Effector memory CD8-positive, alpha-beta T cell (primary cell): ENCODE measurements around the gene PACRG.

ENCODE experiments used
- ATAC-seq: fragments of 150-1000 bp; cut with Tn5 transposase; replicated peaks from 2 replicates; pipeline ENCODE4 v1.10.0; 2021; ENCODE audit warnings: mild to moderate bottlenecking, moderate library complexity
- DNase-seq, 3 experiments: peaks; one replicate each; pipeline ENCODE4 v3.0.0; 2021
- H3K27ac Mint-ChIP-seq, 2 donors: one replicate each; pipeline ENCODE4 v1.8.0; 2022; ENCODE audit warnings: mild to moderate bottlenecking in 2 of 2, mixed read lengths in 2 of 2, moderate library complexity in 2 of 2
- H3K27me3 Mint-ChIP-seq, 2 donors: one replicate each; pipeline ENCODE4 v1.8.0; 2022; ENCODE audit warnings: mixed read lengths in 2 of 2
- H3K36me3 Mint-ChIP-seq: one replicate; pipeline ENCODE4 v1.8.0; 2022; ENCODE audit warnings: mild to moderate bottlenecking, moderate library complexity, mixed read lengths; ENCODE audit not compliant: insufficient read depth
- H3K4me1 Mint-ChIP-seq, 2 donors: one replicate each; pipeline ENCODE4 v1.8.0; 2022; ENCODE audit warnings: low read depth in 2 of 2, mixed read lengths in 2 of 2
- H3K4me3 Mint-ChIP-seq, 2 donors: one replicate each; pipeline ENCODE4 v1.8.0; 2022; ENCODE audit warnings: mild to moderate bottlenecking in 2 of 2, mixed read lengths in 2 of 2, moderate library complexity in 2 of 2
- H3K9me3 Mint-ChIP-seq, 2 donors: one replicate each; pipeline ENCODE4 v1.8.0; 2022; ENCODE audit warnings: mixed read lengths in 2 of 2

PACRG gene

DNA sequence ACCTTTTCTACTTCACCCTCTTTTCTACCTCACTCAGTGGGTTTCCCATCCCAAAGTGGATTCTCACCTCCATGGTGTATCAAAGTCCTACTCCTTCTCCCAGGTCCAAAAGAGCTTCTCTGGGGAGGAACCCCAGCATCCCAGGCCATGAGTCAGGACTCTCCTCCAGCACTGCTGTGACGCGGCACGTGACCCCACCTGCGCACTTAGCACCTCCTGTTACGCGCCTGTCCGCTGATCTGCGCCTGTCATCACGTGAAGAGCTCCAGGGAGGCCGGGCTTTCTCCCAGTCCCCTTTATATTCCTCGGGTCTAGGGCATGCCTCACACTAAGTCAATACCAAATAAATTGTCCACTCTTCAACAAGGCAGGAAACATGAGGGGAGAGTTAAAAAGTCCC lies 459.8 kb downstream of the PACRG start:
- H3K27ac Mint-ChIP-seq: no peak overlapping the region
- no peak overlapping the region for H3K4me3 Mint-ChIP-seq
- ATAC-seq (no peak), DNase-seq (no peak)
- H3K27me3 Mint-ChIP-seq: peaks cover 14 to 42% of the 10 kb centered on the region in 2 donors
- no peaks in the 10 kb centered on the region for H3K36me3 Mint-ChIP-seq
- peaks cover 0 to 1% of the 10 kb centered on the region in 2 donors for H3K4me1 Mint-ChIP-seq
- H3K9me3 Mint-ChIP-seq: no peaks in the 10 kb centered on the region

DNA sequence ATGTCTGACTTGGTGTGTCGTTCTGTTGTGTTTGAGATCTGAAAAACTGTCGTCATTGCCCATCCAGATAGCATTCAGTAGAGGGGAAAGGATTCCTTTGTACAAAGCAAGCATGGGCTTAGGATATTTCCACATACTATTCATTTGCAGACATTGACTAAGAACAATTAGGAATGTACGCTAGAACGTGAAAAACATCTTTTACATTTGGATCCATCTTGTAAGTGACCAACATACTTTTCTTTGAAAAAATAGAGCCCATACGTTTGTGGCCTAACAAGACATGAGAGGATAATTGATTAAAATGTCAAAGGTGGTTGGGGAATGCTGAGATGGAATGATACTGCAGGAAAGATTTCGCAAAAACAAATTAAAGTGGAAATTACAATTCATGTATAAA lies 461.0 kb downstream of the PACRG start:
- Mint-ChIP-seq H3K36me3 (no peaks in the 10 kb centered on the region), H3K4me1 (peaks cover 0 to 1% of the 10 kb centered on the region in 2 donors), H3K27ac (no peak overlapping the region), H3K9me3 (no peaks in the 10 kb centered on the region), H3K4me3 (no peak overlapping the region), H3K27me3 (peaks cover 14 to 39% of the 10 kb centered on the region in 2 donors)
- no peak for ATAC-seq
- no peak for DNase-seq

DNA sequence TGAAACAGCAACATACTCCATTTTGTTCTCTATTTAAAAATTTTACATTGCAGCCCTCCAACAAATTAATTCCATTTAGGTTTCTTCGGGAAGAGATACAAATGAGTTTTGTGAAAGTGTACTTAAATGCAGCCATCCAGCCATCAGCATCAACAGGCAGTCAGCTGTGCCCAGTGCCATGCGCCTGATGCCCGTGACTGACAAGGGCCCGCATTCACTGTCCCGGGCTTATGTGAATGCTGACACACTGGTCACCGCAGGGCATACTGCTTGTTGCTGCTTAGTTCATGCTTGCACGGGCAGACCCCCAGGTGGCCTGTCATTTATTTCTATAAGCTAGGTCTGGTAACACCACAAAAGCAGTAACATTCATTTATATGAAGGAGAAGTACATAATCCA lies 461.8 kb downstream of the PACRG start:
- no peak overlapping the region for H3K4me3 Mint-ChIP-seq
- DNase-seq (no peak), ATAC-seq (no peak)
- no peaks in the 10 kb centered on the region for H3K9me3 Mint-ChIP-seq
- H3K27me3 Mint-ChIP-seq: peaks cover 19 to 41% of the 10 kb centered on the region in 2 donors
- H3K36me3 Mint-ChIP-seq: no peaks in the 10 kb centered on the region
- no peak overlapping the region for H3K27ac Mint-ChIP-seq
- peaks cover 0 to 2% of the 10 kb centered on the region in 2 donors for H3K4me1 Mint-ChIP-seq

DNA sequence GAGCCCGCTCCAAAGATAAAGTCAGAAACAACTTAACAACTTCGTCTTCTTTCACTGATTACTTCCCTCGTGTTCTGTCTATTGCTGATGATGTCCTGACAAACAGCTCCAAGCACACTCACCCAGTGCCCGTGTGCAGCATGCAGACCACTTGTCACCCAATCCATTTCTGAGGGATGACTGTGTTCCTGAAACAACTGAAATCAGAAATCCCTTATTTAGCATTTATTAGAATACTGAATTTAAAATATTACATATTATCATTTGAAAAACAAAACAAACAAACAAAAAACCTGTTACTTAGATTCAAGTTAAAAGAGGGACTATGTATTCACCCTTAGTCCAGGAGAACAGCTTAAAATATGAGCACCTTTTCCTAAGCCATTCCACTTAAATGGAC lies 463.0 kb downstream of the PACRG start:
- H3K36me3 Mint-ChIP-seq: no peaks in the 10 kb centered on the region
- H3K9me3 Mint-ChIP-seq: no peaks in the 10 kb centered on the region
- H3K4me1 Mint-ChIP-seq: peaks cover 0 to 2% of the 10 kb centered on the region in 2 donors
- peaks cover 21 to 44% of the 10 kb centered on the region in 2 donors for H3K27me3 Mint-ChIP-seq
- DNase-seq: no peak
- no peak overlapping the region for H3K27ac Mint-ChIP-seq
- no peak for ATAC-seq
- no peak overlapping the region for H3K4me3 Mint-ChIP-seq

DNA sequence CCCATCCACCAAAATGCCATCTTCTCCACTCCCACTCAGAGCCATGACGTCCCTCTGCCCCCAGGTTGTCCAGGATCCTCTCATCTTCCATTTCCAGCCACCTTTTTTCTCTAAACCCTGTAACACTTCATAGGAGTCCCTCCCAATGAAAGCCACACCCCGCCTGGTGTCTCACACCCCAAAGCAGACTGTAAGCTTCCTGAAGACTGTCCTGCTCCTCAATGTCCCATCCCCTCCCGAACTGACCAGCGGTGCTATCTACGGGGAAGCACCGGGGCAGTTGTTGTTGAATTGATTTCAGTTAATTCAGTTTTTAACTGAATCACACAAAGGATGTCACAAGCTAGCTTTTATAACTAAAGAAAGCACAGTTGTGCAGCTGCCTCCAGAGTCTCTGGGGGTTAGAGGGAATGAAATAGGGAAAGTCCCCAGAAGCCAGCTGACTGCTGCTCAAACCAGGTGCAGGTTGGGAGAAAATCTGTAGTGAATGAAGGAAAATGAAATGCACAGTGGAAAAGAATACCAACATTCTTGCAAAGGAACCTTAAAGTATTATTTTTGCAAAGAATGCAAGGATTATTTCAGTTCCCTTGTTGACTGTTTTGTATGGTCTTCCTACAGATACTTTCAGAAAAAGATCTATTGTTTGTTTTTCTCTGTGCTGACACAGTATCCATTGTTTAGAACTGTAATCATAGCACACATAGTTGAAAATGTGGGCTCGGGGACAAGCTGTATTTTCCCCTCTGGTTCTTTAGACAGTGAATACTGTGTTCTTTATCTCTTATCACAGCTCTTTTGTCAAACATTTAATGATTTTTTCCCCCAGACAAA lies 464.1 kb downstream of the PACRG start:
- ATAC-seq: no peak
- H3K4me3 Mint-ChIP-seq: no peak overlapping the region
- H3K4me1 Mint-ChIP-seq: peaks cover 0 to 2% of the 10 kb centered on the region in 2 donors
- DNase-seq: no peak
- H3K9me3 Mint-ChIP-seq: no peaks in the 10 kb centered on the region
- no peak overlapping the region for H3K27ac Mint-ChIP-seq
- H3K27me3 Mint-ChIP-seq: peaks cover 28 to 45% of the 10 kb centered on the region in 2 donors
- no peaks in the 10 kb centered on the region for H3K36me3 Mint-ChIP-seq

DNA sequence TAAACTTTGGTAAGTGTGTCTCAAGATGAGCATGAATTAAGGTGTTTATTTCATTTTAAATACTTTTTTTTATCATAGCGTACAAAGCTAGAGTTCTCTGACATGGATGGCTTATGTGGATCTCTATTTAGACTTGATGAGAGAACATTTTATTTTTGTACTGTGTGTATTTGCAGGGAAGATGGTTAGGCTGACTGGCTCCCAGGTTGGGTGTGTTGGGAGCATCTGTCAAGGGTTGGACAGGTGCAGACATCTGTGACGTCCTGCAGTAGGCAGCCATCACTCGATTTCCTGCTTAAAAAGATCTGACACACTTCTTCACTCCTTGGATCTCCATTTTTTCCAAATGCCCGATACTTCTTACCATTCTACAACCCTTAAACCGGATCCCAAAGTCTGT lies 464.8 kb downstream of the PACRG start:
- H3K27me3 Mint-ChIP-seq: peaks cover 26 to 39% of the 10 kb centered on the region in 2 donors
- H3K4me3 Mint-ChIP-seq: no peak overlapping the region
- no peaks in the 10 kb centered on the region for H3K36me3 Mint-ChIP-seq
- ATAC-seq (no peak), DNase-seq (no peak)
- H3K27ac Mint-ChIP-seq: no peak overlapping the region
- H3K4me1 Mint-ChIP-seq: peaks cover 0 to 2% of the 10 kb centered on the region in 2 donors
- no peaks in the 10 kb centered on the region for H3K9me3 Mint-ChIP-seq

DNA sequence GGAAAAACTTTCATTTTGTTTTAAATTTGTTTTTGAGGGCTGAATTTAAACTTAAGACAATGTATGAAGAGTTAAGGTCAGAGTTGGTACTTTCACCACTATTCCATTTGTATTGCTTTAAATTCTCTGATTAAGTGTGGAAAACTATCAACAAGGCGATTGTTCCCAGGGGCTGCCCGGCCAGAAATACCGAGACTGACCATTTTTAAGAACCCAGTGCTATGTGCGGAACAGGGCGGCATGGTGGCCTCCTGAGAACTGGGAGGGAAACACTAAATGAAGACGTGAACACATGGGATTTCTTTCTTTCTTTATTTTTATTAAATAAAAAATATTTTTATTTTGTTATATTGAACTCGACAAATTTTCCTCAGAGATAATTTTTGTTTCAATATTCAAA lies 465.6 kb downstream of the PACRG start:
- DNase-seq: no peak
- H3K36me3 Mint-ChIP-seq: no peaks in the 10 kb centered on the region
- H3K4me3 Mint-ChIP-seq: no peak overlapping the region
- no peak overlapping the region for H3K27ac Mint-ChIP-seq
- H3K9me3 Mint-ChIP-seq: no peaks in the 10 kb centered on the region
- H3K27me3 Mint-ChIP-seq: peaks cover 23 to 31% of the 10 kb centered on the region in 2 donors
- ATAC-seq: no peak
- peaks cover 0 to 2% of the 10 kb centered on the region in 2 donors for H3K4me1 Mint-ChIP-seq

DNA sequence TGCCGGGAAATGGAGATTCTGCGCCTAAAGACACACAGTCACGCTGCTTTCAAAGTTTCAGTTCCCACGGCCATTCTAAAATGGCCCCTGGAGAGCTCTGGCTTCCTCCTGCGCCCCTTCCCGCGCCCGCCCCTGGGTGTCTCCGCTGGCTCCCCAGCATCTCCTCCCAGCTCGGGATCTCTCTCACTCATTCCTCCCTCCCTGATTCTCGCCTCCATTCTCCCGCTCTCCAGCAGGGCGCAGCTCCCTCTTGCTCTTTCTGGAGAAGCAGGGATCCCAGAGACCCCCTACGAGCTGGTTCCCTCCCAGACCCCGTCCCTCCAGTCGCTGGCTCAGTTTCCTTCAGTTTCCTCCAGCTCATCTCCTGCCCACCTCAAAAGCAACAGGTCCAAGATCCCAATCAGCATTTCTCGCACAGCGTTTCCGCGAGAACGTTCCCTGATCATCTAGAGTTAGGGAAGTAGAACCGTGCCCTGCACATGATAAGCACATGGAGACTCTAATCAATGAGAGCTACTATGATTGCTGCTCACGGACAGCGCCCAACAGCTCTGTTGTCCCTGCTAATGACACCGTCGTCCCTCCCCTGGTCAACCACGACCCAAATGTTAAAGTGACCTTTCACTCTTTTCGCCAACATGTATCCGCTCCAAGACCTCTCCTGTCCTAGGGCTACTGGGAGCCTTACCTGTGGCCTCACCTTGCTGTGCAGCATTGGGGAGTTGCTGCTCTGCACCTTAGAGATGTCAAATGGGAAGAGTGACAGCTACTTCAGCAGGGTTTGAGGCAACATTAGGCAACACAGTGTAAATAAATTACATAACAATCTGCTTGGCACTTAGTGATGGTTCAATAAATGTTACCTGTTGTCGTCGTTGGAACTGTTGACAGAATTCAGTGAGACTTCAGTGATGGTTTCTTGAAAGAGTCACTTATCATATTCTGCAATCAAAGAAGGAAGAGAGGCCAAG lies 468.2 kb downstream of the PACRG start:
- H3K27ac Mint-ChIP-seq: no peak overlapping the region
- DNase-seq (no peak), ATAC-seq (no peak)
- peaks cover 22 to 39% of the 10 kb centered on the region in 2 donors for H3K27me3 Mint-ChIP-seq
- no peak overlapping the region for H3K4me3 Mint-ChIP-seq
- no peaks in the 10 kb centered on the region for H3K36me3 Mint-ChIP-seq
- no peaks in the 10 kb centered on the region for H3K9me3 Mint-ChIP-seq
- H3K4me1 Mint-ChIP-seq: peaks cover 0 to 2% of the 10 kb centered on the region in 2 donors

DNA sequence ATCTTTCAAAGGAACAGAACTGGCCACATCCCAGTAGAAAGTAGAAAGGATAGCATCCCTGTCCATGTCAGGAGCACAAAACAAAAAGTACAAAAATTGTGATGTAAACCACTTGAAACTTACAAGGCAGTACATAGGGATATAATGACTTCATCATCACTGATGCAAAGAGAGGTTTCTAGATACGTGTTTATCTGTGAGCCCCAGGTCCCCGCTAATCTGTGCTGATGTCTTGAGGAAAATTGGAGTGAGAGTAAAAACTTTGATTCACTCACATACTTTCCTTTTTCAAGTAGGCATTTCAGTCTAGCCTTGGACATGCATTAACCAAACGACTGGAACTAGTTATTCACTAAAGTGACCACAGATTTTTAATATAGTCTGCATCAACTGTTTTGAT lies 470.1 kb downstream of the PACRG start:
- Mint-ChIP-seq H3K9me3 (no peaks in the 10 kb centered on the region), H3K27ac (no peak overlapping the region), H3K4me3 (no peak overlapping the region), H3K4me1 (peaks cover 0 to 2% of the 10 kb centered on the region in 2 donors), H3K27me3 (peaks cover 38 to 45% of the 10 kb centered on the region in 2 donors), H3K36me3 (no peaks in the 10 kb centered on the region)
- no peak for ATAC-seq
- no peak for DNase-seq

DNA sequence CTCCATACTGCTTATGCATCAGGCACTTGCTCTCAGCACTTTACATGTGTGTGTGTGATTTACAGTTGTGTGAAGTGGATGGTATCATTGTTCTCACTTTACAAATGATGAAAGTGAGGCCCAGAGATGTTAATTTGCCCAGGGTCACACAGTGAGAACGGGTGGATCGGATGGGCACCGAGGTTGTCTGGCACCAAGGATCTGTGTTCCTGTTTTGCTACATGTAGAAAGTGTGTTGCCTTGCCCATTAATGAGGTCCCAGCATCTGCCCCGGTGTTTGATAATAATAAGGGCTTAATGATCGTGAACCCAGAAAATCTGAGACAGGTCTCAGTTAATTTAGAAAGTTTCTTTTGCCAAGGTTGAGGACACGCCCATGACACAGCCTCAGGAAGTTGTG lies 470.6 kb downstream of the PACRG start:
- no peak for DNase-seq
- Mint-ChIP-seq H3K9me3 (no peaks in the 10 kb centered on the region), H3K4me1 (peaks cover 0 to 2% of the 10 kb centered on the region in 2 donors), H3K4me3 (no peak overlapping the region), H3K36me3 (no peaks in the 10 kb centered on the region), H3K27me3 (peaks cover 39 to 51% of the 10 kb centered on the region in 2 donors), H3K27ac (no peak overlapping the region)
- no peak for ATAC-seq

DNA sequence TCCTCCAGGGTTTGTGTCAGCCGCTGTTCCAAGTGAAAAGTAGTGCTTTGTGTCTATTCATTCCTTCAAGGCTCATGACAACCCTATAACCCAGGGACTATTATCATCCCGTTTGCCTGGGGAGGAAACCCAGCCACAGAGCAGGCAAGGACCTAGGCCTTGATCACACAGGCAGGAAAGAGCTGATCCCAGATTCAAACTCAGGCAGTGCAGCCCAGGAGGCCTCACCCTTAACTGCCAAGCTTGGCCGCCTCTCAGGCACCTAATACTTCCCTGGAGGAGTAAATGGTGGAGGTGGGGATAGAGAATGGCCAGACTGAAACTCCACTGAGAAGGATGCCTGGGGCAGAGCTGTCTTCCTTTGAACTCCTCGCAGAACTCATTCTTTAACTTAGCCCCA lies 471.6 kb downstream of the PACRG start:
- no peak for ATAC-seq
- Mint-ChIP-seq H3K4me1 (peaks cover 0 to under 1% of the 10 kb centered on the region in 2 donors), H3K27ac (no peak overlapping the region), H3K27me3 (peaks cover 36 to 53% of the 10 kb centered on the region in 2 donors), H3K9me3 (no peaks in the 10 kb centered on the region), H3K4me3 (no peak overlapping the region), H3K36me3 (no peaks in the 10 kb centered on the region)
- no peak for DNase-seq

DNA sequence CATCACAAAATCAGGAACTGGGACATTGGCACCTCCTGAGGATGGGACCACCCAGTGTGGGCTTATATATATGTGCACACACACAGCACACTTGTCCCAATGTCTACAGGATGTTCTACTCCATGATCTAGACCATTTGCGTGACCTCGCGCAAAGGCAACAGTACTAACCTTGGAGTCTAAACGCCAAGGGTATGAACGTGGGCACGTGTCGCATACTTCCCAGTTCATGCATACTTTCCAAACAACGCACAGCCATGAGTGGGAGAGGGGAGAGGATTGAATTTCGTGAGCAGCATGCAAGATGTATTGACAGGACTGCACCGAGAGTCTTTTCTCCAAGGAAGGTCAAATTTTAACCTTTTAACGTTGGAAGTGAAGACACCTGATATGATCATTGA lies 472.5 kb downstream of the PACRG start:
- H3K4me1 Mint-ChIP-seq: no peaks in the 10 kb centered on the region
- peaks cover 34 to 57% of the 10 kb centered on the region in 2 donors for H3K27me3 Mint-ChIP-seq
- H3K36me3 Mint-ChIP-seq: no peaks in the 10 kb centered on the region
- H3K4me3 Mint-ChIP-seq: no peak overlapping the region
- DNase-seq: no peak
- ATAC-seq: no peak
- no peaks in the 10 kb centered on the region for H3K9me3 Mint-ChIP-seq
- no peak overlapping the region for H3K27ac Mint-ChIP-seq

DNA sequence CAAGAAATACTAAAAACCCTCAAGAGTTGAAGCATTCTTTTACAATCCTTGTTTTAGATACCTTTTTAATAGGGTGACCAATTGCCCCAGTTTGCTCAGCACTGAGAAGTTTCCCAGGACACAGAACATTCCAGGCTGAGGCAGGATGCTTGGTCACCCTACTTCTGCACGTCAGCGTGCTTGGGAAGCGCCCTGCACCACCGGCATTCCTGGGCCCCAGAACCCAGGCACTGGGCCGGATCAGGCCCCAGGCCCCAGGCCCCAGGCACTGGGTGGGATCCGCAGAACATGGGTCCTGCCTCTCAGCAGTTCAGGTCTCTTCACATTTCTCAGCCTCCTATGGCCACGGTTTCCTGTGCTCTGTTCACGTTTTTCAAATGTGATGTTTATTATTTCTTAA lies 472.9 kb downstream of the PACRG start:
- no peaks in the 10 kb centered on the region for H3K36me3 Mint-ChIP-seq
- no peak for ATAC-seq
- H3K4me3 Mint-ChIP-seq: no peak overlapping the region
- H3K4me1 Mint-ChIP-seq: no peaks in the 10 kb centered on the region
- DNase-seq: no peak
- no peak overlapping the region for H3K27ac Mint-ChIP-seq
- no peaks in the 10 kb centered on the region for H3K9me3 Mint-ChIP-seq
- H3K27me3 Mint-ChIP-seq: peaks cover 33 to 56% of the 10 kb centered on the region in 2 donors
